ENCODE measurements around the gene DCLK1.

The DCLK1 gene

GRCh38 chr13:36029166-36029565, 102.0 kb downstream of the DCLK1 start:
- TF ChIP-seq, protein P1, sequence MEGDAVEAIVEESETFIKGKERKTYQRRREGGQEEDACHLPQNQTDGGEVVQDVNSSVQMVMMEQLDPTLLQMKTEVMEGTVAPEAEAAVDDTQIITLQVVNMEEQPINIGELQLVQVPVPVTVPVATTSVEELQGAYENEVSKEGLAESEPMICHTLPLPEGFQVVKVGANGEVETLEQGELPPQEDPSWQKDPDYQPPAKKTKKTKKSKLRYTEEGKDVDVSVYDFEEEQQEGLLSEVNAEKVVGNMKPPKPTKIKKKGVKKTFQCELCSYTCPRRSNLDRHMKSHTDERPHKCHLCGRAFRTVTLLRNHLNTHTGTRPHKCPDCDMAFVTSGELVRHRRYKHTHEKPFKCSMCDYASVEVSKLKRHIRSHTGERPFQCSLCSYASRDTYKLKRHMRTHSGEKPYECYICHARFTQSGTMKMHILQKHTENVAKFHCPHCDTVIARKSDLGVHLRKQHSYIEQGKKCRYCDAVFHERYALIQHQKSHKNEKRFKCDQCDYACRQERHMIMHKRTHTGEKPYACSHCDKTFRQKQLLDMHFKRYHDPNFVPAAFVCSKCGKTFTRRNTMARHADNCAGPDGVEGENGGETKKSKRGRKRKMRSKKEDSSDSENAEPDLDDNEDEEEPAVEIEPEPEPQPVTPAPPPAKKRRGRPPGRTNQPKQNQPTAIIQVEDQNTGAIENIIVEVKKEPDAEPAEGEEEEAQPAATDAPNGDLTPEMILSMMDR (IDR thresholded peaks at IDR 0.05; ENCODE audit: insufficient read depth, missing control alignments) = no peak
- DNase-seq (ENCODE audit: insufficient read length, low spot score) = no peak
- FAIRE-seq = no peak

- no peak for DNase-seq (ENCODE audit: insufficient read length, low spot score)
- no peak for FAIRE-seq
Observed at GRCh38 chr13:36028359-36029025, 102.7 kb downstream of the DCLK1 start.

GRCh38 chr13:36026531-36026930, 104.7 kb downstream of the DCLK1 start:
- TF ChIP-seq, protein P1 (IDR thresholded peaks at IDR 0.05; ENCODE audit: insufficient read depth, missing control alignments) = no peak
- no peak for FAIRE-seq
- no peak for DNase-seq (ENCODE audit: insufficient read length, low spot score)

More at GRCh38 chr13:36028359-36029025, 102.7 kb downstream of the DCLK1 start:
- TF ChIP-seq, protein P1 (IDR thresholded peaks at IDR 0.05; ENCODE audit: insufficient read depth, missing control alignments) = no peak

GRCh38 chr13:36014763-36015162, 116.4 kb downstream of the DCLK1 start:
- no peak for DNase-seq (ENCODE audit: insufficient read length, low spot score)
- TF ChIP-seq, protein P1 (IDR thresholded peaks at IDR 0.05; ENCODE audit: insufficient read depth, missing control alignments) = no peak
- FAIRE-seq = no peak

DNA sequence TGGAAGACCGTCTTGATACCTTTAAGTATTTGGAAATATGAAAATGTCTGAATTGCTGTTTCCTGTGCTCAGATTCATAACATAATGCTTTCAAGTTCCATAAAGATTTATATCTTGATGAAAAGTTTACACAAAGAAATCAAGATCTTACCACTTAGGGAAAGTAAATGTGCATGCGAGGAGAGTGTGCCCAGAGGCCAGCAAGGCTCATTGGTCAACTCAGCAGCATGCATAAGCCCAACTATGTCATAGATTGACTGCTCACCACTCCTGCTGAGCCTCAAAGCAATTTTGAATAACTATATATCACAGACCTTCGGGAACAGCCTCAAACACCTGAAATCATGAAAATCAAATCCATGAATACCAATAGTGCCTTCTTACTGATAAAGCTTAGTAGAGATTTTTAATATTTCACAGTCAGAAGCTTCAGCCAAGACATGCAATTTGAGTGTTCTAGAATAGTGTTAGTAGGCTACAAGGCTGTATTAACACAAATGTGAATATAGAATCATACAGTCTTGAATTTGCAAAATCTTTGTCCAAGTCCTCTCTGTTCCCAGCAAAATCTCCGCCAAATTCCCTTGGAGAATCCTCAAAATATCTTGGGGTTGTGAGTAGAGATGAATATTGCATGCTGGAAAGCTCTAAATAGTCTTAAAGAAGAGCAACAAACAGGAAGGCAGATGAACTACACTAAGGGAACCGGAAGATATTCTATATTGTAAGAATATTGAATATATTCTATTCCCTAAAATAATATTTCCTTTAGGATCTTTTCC, 124.1 kb downstream of the DCLK1 start:
- TF ChIP-seq, protein P1 (IDR thresholded peaks at IDR 0.05; ENCODE audit: insufficient read depth, missing control alignments) = no peak
- no peak for DNase-seq (ENCODE audit: insufficient read length, low spot score)
- FAIRE-seq = no peak

DNA sequence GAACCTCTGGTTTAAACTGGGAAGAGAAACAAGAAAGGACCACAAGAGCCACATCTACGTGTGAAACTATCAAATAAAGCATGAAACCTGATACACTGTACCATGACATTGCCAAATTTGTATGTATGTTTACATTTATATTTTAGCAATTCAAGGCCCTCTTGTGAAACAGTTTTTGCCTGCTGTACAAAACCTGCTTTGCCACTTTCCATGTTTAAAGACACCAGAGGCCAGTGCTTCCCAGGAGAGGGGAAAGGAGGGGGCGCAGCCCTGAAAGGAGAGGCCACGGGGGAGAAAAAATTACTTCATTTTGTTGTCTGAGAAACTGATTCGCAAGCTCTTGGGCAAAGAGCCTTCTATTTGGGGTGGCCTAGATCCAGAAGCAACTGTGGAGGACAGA, 124.8 kb downstream of the DCLK1 start:
- DNase-seq (ENCODE audit: insufficient read length, low spot score) (no peak), FAIRE-seq (no peak)
- TF ChIP-seq, protein P1 (IDR thresholded peaks at IDR 0.05; ENCODE audit: insufficient read depth, missing control alignments) = no peak

- DNase-seq (ENCODE audit: insufficient read length, low spot score) (no peak), FAIRE-seq (no peak)
- TF ChIP-seq, protein P1 (IDR thresholded peaks at IDR 0.05; ENCODE audit: insufficient read depth, missing control alignments) = no peak
Observed at GRCh38 chr13:36001561-36001960, 129.6 kb downstream of the DCLK1 start.

Data from D721Med (cell line).